Ovary (tissue), 9 donors: ENCODE measurements around the gene TMEM150B. TPM values are rescaled to one million over a fixed set of nuclear protein-coding genes. Genes with fewer than 3 reads are reported as not detected.

Experiments
- DNase-seq, 5 donors: peaks; one replicate each; pipeline ENCODE4 v3.0.0-alpha.2; 2019 to 2020
- H3K27ac ChIP-seq, 2 donors: fragments of 200-600 bp; one replicate each; pipeline versions ENCODE4 v1.5.1 to v1.8.0; 2019 to 2022
- H3K27me3 ChIP-seq: fragments of 200-600 bp; one replicate; pipeline ENCODE4 v1.8.0; 2022
- H3K36me3 ChIP-seq: fragments of 200-600 bp; sonication (generic); one replicate; pipeline ENCODE4 v1.5.1; 2019
- H3K4me1 ChIP-seq: one replicate; pipeline ENCODE4 v1.8.1; 2013; ENCODE audit warnings: mild to moderate bottlenecking, moderate library complexity; ENCODE audit not compliant: insufficient read depth
- H3K4me3 ChIP-seq: fragments of 200-600 bp; sonication (generic); one replicate; pipeline ENCODE4 v1.5.1; 2017
- H3K9me3 ChIP-seq, 2 donors: fragments of 200-600 bp in 1 of 2; sonication (generic) in 1 of 2; one replicate each; pipeline versions ENCODE4 v1.5.1 to v1.8.1; 2013 to 2019; ENCODE audit warnings: mild to moderate bottlenecking in 1 of 2, moderate library complexity in 1 of 2
- EP300 ChIP-seq: sonication (generic); formaldehyde crosslinking; IDR thresholded peaks from one replicate; pipeline ENCODE4 v1.6.1; 2017; ENCODE audit warnings: antibody characterized with exemption
- POLR2A ChIP-seq: fragments of 450-650 bp; IDR thresholded peaks from one replicate; pipeline ENCODE4 v1.6.1; 2017; ENCODE audit warnings: antibody characterized with exemption, mild to moderate bottlenecking, moderate library complexity
- WGBS, 3 donors: extraction: QIAGEN DNeasy Blood & Tissue Kit in 1 of 3; methylation state at CpG; one replicate each; pipeline versions ENCODE4 v1.1.5 to v1.1.7; 2013 to 2017; 5-methylcytosine and 5-hydroxymethylcytosine counted together
- intact Hi-C, 4 donors: fragments of 100-400 bp; cut with DNase I; formaldehyde crosslinking; loops; one replicate each; pipeline versions ENCODE4 v1.11.0 to v1.15.1; 2022 to 2023
- polyA plus RNA-seq, 2 donors: library from polyadenylated mRNA; stranded (reverse); fragments of 200-250 nt in 1 of 2; fragments of 350-450 nt in 1 of 2; fragmentation: Illumina TruSeq in 1 of 2; extraction: RNeasy Lipid Tissue Mini Kit (QIAGEN cat#74804) in 1 of 2; gene quantifications; one replicate each; pipeline ENCODE4 v1.2.3, GENCODE V29; 2013 to 2014
- total RNA-seq, 7 donors: library from RNA; depleted of rRNA in 2 of 7; stranded (reverse); fragments of >200 nt in 2 of 7; fragmentation: NEBNext Ultra II Directional in 3 of 7; extraction: Animal tissue kit (Norgen Biotek cat#: 25700) in 3 of 7; gene quantifications; one replicate each; pipeline versions ENCODE4 v1.1.0 to v1.2.4, GENCODE V29; 2016 to 2023
- TF ChIP-seq, protein P1 (sequence below), 3 donors: fragments of 450-650 bp in 2 of 3; fragments of 200-600 bp in 1 of 3; IDR thresholded peaks; one replicate each; pipeline versions ENCODE4 v1.5.1 to v1.8.0; 2016 to 2022; ENCODE audit warnings: antibody characterized with exemption in 3 of 3, mild to moderate bottlenecking in 1 of 3
- donor health status: DM: no; HTN: no; CAD: no; lungs with moderate emphysema.
- donor health status: DM: no; HTN: no; CAD: no.
- donor health status: Bipolar disorder and iron deficiency.
- donor health status: DM: yes; HTN: yes; CAD: no.
- donor health status: DM: no; HTN: no; CAD: no.
- donor health status: DM: yes; HTN: yes; CAD: no.

The TMEM150B gene
- total and polyA plus RNA-seq, 9 donors: 0.36 to 3.9 (median 0.76) TPM

DNA sequence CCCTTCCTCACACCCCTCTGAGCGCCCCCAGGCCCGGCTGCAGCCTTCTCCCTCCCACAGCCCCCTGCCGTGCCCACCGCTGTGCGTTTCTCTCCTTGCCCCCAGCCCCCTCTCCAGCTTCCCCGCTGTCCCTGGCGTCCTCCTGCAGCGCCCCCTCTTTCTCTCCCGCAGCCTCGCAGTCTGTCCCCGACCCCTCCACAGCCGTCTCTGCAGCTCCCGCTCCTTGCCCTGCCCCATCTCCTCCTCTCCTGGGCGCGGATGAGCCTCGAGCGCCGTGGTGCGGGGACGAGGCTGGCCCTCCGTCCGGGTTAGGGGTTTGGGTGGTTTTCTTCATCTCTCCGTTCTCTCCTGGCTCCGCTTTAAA is 15.6 kb upstream of the TMEM150B start:
- Histone ChIP-seq H3K4me1 (peaks cover 9% of the 10 kb centered on the region), H3K27me3 (no peaks in the 10 kb centered on the region), H3K4me3 (peak overlapping the region; percentile 93), H3K27ac (peak overlapping the region in 1 of 2 donors; percentile 70), H3K9me3 (no peaks in the 10 kb centered on the region), H3K36me3 (no peaks in the 10 kb centered on the region)
- 1 to 3% (median 2%) methylated on average over 24 of the region's 24 CpGs for WGBS, 3 donors
- peak in 2 of 5 donors; percentile 35 to 54 for DNase-seq
- TF ChIP-seq EP300: no peak
- no peak for TF ChIP-seq POLR2A
- TF ChIP-seq, protein P1, sequence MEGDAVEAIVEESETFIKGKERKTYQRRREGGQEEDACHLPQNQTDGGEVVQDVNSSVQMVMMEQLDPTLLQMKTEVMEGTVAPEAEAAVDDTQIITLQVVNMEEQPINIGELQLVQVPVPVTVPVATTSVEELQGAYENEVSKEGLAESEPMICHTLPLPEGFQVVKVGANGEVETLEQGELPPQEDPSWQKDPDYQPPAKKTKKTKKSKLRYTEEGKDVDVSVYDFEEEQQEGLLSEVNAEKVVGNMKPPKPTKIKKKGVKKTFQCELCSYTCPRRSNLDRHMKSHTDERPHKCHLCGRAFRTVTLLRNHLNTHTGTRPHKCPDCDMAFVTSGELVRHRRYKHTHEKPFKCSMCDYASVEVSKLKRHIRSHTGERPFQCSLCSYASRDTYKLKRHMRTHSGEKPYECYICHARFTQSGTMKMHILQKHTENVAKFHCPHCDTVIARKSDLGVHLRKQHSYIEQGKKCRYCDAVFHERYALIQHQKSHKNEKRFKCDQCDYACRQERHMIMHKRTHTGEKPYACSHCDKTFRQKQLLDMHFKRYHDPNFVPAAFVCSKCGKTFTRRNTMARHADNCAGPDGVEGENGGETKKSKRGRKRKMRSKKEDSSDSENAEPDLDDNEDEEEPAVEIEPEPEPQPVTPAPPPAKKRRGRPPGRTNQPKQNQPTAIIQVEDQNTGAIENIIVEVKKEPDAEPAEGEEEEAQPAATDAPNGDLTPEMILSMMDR (IDR thresholded peaks at IDR 0.05): no peak
- intact Hi-C loops: loop anchor here in 1 of 4 donors (5.0 kb wide), 1 partner anchor 42 kb away; the partner anchor contains the start of gene TMEM238

DNA sequence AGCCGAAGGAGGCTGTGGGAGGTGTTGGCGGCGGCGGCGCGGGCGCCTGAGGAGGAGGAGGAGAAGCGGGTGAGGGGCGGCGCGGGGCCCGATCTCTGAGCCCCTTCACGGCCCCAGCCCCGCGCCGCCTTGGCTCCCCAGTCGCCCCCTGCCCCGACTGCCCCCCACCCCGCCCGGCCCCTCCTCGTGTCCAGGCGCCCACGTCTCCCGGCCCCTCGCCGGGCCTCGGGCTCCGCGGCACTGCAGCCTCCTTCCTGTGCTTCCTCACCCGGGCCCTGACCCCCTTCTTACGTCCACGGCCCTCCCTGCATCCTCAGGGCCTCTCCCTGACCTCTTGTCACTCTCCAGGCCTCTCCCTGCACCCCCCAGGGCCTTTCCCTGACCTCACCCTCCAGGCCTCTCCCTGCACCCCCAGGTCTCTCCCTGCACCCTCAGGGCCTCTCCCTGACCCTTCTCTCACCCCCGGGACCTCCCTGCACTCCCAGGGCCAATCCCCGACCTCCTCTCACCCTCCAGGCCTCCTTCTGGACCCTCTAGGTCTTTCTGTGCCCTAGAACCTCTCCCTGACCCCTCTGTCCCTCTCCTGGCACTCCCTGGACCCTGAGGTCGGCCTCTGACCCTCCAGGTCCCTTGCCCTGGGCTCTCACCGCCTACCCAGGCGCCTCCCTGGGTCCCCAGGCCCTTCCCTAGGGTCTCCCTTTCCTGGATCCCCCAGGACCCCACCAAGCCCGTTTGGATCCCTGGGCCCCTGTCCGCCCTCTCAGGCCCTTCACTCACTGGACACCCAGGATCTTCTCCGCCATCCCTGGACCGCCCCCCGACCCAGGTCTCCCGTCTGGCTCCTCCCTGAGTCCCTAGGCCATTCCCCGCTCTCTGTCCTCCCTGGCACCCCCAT is 15.0 kb upstream of the TMEM150B start:
- Histone ChIP-seq H3K36me3 (no peaks in the 10 kb centered on the region), H3K4me3 (peak overlapping the region; percentile 93), H3K27ac (peak overlapping the region; percentile 64 to 70), H3K4me1 (peaks cover 9% of the 10 kb centered on the region), H3K27me3 (no peaks in the 10 kb centered on the region), H3K9me3 (no peaks in the 10 kb centered on the region)
- intact Hi-C loops: loop anchor here in 1 of 4 donors (5.0 kb wide), 1 partner anchor 42 kb away; the partner anchor contains the start of gene TMEM238
- peak in 3 of 5 donors; percentile 35 to 64 (median 59) for DNase-seq
- TF ChIP-seq EP300 (no peak), POLR2A (no peak)
- TF ChIP-seq, protein P1 (IDR thresholded peaks at IDR 0.05): no peak
- WGBS, 3 donors: 2% methylated on average over 39 to 44 of the region's 44 CpGs

DNA sequence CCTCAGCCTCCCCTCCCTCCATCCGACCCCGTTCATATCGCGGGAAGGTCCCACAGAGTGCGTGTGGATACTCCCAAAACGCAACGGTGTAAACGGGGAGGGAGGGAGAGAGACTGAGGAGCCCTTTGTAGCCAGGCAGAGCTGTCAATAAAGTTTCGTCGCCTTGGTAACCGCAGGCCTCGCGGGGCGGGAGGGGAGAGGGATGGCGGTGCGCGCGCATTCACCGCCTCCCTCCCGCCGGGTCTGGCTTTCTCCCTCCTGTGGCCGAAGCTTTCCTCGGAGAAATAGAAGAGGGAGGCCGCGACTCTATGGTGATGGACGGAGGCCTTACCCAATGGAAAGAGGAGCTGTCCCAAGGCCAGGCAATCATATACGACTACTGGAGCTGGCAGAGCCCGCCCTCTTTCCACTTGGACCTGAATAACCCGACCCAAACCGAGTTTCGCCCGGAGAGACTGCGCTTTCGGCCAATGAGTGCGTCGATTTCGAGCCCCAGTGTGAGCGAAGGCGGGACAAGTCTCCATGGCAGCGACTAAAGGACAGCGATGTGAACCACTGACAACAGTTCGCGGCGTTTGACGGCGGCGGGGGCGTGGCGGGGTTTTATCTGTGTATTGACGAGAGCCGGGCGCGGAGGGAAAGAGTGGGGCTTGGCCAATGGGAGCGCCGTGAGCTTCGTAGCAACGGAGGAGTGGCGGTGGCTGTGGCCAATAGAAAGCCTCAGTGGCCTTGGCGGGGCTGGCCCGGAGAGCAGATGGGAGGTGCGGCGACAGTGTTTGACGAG is 14.2 kb upstream of the TMEM150B start, which contains the start of gene KMT5C:
TSS of gene KMT5C (plus strand) at position 772 of the 784 bp plus-strand sequence. CDS start 2,061 bp downstream, outside the sequence.
- intact Hi-C loops: no loop called here
- WGBS, 3 donors: 0% methylated on average over 60 to 63 of the region's 63 CpGs

DNA sequence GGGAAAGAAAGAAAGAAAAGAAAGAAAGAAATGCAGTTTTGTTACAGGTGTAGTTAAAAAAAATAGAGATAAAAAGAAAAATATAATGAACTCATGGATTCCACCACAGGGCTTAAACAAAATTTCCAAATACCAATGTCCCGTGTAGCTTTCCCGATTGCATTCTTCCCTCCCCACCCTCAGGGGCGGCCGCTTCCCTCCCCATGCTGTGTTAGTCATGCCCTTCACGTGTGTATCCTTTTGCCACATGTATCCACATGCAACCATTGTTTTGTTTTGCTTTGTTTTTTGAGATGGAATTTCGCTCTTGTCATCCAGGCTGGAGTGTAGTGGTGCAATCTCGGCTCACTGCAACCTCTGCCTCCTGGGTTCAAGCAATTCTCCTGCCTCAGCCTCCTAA is 11.0 kb upstream of the TMEM150B start:
- TF ChIP-seq EP300: no peak

More for the DNA sequence above, 14.2 kb upstream of the TMEM150B start, which contains the start of gene KMT5C:
- TF ChIP-seq, protein P1 (IDR thresholded peaks at IDR 0.05): peak; percentile 36 to 85 (median 77)
- TF ChIP-seq POLR2A (peak; percentile 87), EP300 (no peak)
- Histone ChIP-seq H3K4me1 (peaks cover 9% of the 10 kb centered on the region), H3K27me3 (no peaks in the 10 kb centered on the region), H3K9me3 (no peaks in the 10 kb centered on the region), H3K4me3 (peak within 1 kb of the TSS; percentile 93), H3K27ac (peak within 1 kb of the TSS; percentile 66 to 70), H3K36me3 (no peaks in the 10 kb centered on the region)
- DNase-seq: peak; percentile 100

More for the DNA sequence above, 11.0 kb upstream of the TMEM150B start:
- H3K9me3 ChIP-seq: no peaks in the 10 kb centered on the region
- no peaks in the 10 kb centered on the region for H3K27me3 ChIP-seq
- no peak overlapping the region for H3K27ac ChIP-seq
- no peak for DNase-seq
- H3K4me3 ChIP-seq: no peak overlapping the region
- 63 to 75% (median 66%) methylated on average over 7 of the region's 7 CpGs for WGBS, 3 donors
- intact Hi-C loops: no loop called here
- H3K36me3 ChIP-seq: no peaks in the 10 kb centered on the region
- peaks cover 6% of the 10 kb centered on the region for H3K4me1 ChIP-seq
